AG08396 (cell line): ENCODE data around the gene PGAP2.

Experiments
- DNase-seq: peaks from one replicate; pipeline ENCODE4 v3.0.0; 2012; ENCODE audit warnings: low spot score, mixed read lengths

PGAP2 gene

DNA sequence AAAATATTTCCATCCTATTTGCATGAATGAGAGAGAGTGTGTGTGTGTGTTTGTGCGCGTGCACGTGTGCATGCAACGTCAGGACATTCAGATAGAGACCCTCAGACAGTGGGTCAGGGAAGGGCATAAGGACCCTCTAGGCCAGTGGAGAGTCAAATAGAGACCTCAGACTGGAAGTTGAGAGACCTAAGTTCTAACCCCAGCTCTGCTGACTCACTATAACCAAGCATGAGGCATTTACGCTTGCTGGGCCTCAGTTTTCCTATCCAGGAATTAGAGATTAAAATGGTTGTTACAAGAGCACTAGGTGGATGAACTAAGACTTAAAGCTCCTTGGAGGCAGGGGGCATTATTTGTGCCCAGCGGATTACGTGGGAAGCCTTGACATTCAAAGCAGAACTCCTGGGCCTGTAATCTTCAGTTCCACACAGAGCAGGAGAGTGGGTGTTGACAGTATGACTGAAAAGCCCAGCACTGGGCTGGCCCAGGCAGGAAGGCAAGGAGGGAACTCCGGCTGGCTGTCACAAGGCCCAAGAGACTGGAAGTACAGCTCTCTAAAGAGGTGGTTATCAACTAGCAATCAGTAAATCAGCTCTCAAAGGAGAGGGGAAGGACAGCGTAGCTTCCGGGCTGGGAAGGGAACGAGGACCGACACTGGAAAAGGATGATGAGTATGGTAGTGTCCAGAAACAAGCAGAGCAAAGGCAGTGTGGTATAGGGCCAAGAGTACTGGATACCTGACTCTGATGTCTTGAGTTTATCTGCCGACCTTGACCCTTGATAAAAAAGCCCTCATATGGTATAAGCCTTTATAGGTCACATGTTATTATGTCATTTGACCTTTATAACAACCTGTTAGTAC, 23.2 kb downstream of the PGAP2 start:
- DNase-seq = no peak

DNA sequence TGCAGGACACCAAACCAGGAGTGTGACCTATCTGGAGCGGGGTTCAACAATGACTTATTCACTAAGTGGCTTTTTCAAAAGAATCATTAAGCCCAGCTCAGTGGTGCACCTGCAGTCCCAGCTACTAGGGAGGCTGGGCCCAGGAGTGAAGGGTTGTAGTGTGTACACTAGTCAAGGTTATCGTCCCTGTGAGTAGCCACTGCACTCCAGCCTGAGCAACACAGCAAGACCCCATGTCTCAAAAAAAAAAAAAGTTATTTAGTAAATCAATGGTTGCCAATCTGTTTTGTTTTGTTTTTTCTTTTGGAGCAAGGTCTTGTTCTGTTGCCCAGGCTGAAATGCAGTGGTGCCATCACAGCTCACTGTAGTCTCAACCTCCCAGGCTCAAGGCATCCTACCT, 24.5 kb downstream of the PGAP2 start:
- no peak for DNase-seq

- DNase-seq = no peak
Observed at GRCh38 chr11:3833449-3833848, 25.1 kb downstream of the PGAP2 start.

DNA sequence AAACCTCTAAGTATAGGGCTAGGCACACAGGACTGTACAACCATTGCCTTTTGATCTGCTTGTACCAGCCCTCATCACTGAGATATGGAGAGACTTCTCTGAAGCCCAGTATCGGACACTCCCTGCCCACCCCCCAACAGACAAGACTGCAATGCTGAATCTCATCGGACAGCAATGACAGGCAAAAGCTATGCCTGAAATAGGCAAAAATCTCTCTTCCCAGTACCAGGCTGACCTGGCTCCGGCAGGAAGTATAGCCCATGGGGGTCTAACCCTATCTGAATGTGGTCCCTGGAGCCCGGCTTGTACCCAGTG, 25.9 kb downstream of the PGAP2 start:
- no peak for DNase-seq

DNA sequence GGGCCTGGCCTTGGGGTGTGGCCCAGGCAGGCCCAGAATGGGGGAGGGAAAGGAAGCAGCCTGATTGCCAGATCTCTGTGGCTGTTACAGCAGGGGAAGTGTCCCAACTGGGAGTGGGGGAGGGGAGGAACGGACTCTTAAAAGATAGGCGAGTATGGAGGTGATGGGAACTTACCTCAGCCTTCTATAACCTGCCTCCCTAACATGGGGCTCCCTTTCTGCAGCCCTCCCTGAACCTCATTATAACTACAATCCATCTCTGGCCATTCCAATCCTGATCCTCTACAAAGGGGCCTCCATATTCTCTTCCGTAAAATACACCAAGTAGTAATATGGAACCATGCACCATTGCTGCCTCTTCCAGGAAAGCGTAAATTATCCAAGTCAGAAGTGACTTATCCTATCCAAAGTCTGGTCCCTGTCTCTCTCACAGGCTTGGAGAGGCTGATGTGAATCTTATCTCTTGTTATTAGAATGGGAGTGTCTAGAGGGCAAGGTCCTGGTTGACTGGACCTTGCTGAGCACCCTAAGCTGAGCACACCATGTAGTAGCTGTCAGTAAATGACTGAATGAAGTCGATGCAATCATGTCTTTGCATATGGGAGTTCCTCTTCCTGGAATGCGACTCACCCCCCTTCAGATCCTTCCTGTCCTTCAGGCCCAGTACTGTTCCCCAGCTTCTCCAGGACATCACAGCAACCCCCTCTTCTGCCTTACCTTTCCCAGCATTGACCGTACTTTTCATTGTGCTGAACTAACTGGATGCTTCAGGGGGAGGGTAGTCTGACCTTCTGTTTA, 26.5 kb downstream of the PGAP2 start:
- no peak for DNase-seq

DNA sequence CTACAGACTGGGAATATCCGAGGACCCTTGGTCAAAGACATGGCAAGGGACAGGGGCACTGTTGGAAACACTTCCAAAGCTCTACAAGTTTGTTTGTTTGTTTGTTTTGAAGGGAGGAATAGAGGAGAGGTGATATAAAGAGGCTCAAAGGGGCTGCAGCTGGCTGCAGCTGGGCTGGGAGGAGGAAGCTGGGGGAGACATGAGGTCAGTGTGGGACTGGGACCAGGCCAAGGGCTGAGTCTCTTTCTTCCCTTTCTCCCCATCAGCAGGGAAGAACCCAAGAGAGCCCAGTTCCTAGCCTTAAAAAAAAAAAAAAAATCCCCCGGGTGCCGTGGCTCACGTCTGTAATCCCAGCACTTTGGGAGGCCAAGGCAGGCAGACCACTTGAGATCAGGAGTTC, 27.4 kb downstream of the PGAP2 start:
- no peak for DNase-seq

GRCh38 chr11:3836903-3837302, 28.5 kb downstream of the PGAP2 start:
- no peak for DNase-seq

DNA sequence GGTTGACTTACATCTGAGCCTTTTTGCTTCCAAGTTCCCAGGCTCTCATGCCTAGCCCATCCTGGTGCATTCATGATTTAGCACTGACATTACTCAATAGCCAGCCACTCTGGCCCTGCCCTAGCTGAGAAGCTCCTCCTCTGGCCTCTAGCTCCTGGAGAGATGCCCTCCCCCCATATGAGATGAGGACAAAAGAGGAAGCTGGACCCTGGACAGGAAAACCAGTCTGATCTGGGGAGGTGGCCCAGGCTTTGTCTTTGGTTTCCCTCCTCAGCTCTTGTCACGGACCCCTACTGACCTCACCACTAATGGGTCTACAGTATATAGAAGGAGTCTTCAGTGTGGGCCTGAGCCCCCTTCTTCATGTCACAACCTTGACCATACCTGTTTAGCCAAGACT, 29.4 kb downstream of the PGAP2 start:
- DNase-seq = no peak

GRCh38 chr11:3838504-3838903, 30.1 kb downstream of the PGAP2 start:
- DNase-seq = no peak

DNA sequence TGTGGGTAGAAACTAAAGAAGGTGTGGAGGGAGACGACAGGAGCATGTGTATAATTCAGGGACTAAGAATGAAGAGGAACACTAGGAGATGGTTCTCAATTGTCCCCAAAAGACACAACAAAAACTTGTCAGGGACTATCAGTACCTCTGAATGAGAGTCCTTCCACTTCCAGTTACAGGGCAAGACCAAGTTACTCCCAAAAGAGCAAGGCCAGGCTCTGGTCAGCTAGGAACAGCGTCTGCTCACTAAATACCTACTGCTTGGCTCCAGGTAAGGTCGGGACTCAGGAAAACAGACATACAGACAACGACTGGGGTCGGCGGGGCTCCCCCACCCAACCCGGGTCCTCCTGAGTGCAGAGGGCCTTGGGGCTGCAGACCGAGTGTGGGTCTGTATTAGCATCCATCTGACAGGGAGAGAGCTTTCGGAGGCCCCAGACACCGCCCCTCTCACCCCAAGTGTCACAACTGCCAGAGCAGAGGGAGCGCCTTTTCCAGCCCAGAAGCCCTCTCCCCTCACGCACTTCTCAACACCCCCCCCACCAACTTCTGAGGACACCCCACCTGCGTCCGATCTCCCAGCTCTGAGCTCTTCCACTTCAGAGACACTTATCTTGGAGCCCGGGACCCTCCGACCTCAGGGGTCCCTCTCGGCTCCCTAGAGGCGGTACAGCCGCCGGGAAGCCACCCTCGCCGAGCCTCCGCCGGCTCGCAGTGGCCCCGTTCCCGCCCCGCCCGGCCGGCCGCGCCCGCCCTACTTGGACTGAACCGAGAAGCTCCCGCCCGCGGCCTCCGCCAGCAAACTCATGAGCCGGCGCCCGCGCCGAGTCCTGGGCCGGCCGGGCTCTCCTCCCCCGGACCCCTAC, 31.9 kb downstream of the PGAP2 start:
- DNase-seq = peak; percentile 24

DNA sequence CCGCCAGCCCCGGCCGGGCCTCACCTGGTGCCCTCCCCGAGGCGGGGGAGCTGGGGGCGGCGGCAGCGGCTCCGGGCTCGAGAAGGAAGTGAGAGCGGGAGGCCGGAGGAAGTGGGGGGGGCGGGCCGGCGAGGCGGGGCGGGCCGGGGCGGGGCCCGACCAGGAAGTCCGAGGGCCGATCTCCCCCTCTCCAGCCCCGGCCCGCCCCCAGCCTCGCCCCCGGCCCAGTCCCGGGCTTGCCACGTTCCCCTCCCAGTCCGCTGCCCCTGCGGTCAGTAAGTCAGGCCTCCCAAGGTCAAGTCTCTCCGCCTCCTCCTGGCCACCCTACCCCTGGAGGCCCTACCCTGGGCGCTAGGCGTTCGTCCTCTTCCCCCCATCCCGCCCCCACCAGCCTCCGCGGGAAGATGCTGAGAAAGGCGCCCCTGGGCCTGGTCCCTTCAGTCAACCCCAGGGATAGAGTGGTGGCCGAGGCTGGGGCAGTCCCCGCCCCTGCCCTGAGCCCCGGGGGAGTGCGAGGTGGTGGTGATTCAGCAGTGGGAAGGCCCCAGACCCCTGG, 32.6 kb downstream of the PGAP2 start, which contains the start of gene RHOG:
Gene RHOG, minus strand, starts transcription at position 90 of the 556 bp plus-strand sequence. CDS start 12,821 bp downstream, outside the sequence.
- DNase-seq = peak; percentile 94

GRCh38 chr11:3841426-3842350, 33.3 kb downstream of the PGAP2 start:
- peak; percentile 89 for DNase-seq

DNA sequence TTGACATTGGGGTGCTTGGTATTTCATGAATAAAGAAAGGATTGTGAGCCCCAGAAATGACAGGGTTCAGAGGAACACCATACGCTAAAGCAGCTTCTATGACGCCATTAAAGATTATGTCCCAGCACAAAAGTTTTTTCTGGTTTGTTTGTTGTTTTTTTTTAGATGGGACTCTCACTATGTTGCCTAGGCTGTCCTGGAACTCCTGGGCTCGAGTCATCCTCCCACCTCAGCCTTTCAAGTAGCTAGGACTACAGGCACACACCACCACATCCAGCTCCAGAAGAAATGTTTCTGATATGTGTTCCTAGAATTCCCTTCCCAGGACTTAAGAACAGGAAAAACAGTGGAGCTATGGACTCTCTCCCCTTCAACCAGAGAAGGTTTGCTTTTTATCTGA, 35.0 kb downstream of the PGAP2 start:
- DNase-seq = no peak

- DNase-seq = no peak
Observed at GRCh38 chr11:3845246-3845645, 36.9 kb downstream of the PGAP2 start.

- DNase-seq = no peak
Observed at GRCh38 chr11:3845670-3846069, 37.3 kb downstream of the PGAP2 start.

GRCh38 chr11:3849297-3849874, 41.0 kb downstream of the PGAP2 start:
- peak; percentile 57 for DNase-seq

DNA sequence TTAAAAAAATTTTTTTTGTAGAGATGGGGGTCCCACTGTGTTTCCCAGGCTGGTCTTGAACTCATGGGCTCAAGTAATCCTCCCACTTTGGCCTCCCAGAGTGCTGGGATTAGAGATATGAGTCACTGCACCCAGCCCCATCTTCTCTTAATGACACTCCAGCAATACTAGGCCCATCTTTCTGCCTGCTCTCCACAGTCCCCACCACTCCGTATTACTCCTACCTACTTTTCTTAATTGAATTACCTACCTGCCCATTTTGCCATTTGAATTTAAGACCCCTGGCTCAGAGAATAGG, 45.1 kb downstream of the PGAP2 start:
- DNase-seq = no peak

GRCh38 chr11:3853899-3854659, 45.7 kb downstream of the PGAP2 start:
- no peak for DNase-seq

DNA sequence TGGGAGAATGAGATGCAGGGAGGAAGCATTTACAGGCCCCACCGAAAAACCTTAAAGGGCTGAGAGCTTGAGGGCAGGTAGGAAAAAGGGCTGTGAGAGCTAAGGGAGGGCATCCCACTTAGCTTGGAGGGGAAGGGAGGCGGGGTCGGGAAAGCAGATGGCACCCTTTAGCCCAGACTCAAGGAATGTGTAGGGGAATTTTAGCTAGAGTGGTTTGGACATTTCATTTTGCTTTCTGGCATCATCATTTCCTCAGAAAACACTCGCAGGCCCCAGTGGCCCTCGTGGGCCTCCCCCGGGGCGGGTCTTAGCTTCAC, 46.3 kb downstream of the PGAP2 start:
- no peak for DNase-seq
